Dedifferentiated amniotic fluid mesenchymal stem cell (primary cell): ENCODE results near the gene PSMA5.
"Not testable (repeated sequence)": the region's sequence is repeated elsewhere in the genome, so short reads cannot be mapped to it uniquely, and the experiment has no call there.

Experiments used
- DNase-seq: peaks from one replicate; pipeline ENCODE4 v3.0.0-alpha.2; 2016; ENCODE audit errors: extremely low spot score

Gene PSMA5

GRCh38 chr1:109426281-109427170 lies at the start of gene PSMA5:
Gene PSMA5 (minus strand): TSS chr1:109426448. CDS start chr1:109426330, 118 bp downstream.
- peak; percentile 99 for DNase-seq

DNA sequence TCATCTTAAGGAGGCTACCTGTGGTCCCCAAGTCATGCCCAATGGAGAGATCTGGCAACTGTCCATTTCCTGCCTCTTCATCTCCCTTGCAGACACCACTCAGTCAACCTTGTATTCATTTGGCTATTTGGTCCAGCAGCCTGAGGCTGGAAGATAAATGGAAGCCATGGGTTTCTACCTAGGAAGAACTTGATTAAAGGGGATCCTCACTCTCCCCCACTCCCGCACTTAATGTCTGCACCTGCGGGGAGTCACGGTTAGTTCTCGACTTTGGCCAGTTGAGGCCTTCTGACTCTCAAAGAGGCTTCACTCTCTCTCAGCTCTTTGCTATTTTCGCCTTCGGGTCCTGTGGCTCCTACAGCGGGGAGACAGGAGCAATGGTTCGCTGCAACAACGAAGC lies 49.0 kb upstream of the PSMA5 start:
- DNase-seq, result no peak

- no peak for DNase-seq
Observed at GRCh38 chr1:109474697-109475096, 48.4 kb upstream of the PSMA5 start.

DNA sequence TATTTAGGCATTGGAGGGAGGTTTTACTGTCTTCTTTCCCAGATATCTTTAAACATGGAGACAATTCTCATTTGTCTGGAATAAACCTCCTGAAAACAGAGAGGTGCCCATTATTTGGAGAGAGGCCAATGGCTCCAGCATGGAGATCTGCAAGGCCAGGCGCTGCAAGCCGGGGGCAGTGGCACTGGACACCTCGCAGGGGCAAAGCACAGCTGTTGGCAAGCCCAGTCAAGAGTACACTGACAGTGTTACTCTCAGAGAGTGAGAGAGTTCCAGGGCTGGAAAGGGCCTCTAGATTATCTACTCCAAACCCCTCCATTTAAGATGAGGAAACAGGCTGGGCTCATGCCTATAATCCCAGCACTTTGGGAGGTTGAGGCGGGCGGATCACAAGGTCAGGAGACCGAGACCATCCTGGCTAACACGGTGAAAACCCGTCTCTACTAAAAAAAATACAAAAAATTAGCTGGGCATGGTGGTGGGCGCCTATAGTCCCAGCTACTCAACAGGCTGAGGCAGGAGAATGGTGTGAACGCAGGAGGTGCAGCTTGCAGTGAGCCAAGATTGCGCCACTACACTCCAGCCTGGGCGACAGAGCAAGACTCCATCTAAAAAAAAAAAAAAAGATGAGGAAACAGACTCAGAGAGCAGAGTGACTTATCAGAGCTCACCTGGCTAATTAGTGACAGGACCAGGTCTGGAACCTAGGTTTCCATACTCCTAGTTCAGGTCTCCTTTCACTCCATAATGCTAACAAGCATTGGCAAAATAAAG lies 47.2 kb upstream of the PSMA5 start:
- not testable (repeated sequence) for DNase-seq

- no peak for DNase-seq
Observed at GRCh38 chr1:109472779-109473178, 46.5 kb upstream of the PSMA5 start.

DNA sequence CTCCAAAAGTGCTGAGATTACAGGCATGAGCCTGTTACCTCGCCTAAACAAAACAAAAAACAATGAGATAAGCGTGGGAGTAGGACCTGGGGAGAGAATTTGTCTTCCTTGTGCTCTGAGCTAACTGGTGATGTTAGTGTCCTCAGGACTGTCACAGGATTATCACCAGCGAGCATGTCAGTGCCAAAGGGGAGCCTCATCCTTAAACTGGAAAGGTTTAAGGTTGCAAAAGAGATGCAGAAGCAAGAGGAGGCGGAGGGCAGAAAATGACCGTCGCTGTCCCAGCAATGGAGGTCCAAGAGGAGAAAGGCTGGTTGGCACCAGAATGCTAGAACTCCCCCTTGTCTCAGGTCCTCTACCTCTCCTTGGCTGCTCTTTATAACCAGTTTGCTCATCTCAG lies 44.0 kb upstream of the PSMA5 start:
- no peak for DNase-seq

DNA sequence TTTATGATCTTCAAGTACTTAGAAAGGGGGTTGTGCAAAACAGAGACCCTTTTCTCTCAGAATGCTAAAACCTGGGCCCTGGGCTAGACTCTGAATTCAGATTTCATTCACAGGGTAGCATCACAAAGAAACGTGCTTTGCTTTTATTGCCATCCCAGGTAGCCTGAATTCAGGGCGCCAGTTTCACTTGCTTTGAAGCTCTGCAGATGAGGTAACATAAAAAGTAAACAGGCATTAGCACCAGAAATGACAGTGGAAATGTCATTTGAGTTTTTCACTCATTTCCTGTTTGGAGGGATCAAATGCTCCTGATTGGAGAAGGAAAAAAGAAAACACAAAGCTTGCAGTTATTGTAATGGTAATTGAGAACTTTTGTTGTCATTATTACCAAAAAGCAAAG lies 42.7 kb upstream of the PSMA5 start:
- DNase-seq, result no peak

GRCh38 chr1:109468061-109468460 lies 41.8 kb upstream of the PSMA5 start:
- no peak for DNase-seq

- no peak for DNase-seq
Observed at GRCh38 chr1:109467301-109467777, 41.1 kb upstream of the PSMA5 start.

DNA sequence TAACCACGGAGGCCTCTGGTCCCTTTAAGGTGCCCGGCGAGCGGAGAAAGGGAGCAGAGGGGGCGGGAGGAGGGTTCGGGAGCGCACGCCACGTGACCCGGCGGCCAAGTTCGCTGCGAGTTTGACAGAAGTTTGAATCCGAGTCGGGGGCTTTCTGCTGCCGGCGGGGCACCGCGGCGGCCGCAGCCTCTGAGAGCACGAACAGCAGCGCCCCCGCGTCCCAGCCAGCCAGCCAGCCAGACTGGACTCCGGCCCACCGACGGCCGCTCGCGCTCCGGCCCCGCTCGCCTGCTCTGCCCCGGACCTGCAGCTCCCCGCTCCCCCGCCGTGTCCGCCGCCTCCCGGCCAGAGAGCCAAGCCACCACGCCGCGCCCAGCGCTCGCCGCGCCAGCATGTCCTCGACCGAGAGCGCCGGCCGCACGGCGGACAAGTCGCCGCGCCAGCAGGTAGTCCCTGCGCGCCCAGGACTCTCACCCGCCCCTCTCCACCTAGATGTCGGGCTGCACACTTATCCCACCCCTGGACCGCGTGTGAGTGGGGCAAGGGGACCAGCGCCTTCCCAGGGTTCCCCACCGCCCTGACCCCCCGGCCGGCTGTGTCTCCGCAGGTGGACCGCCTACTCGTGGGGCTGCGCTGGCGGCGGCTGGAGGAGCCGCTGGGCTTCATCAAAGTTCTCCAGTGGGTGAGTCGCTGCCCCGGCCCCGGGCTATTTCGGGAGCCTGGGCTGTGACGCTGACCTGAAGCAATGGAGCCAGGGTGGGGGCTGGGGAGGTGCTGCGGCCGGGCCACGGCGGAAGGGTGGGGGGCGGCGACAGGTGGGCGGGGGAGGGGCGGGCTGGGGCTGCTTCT lies 40.4 kb upstream of the PSMA5 start, which contains the start of gene SYPL2:
SYPL2 (plus strand) TSS at position 95 of the 849 bp plus-strand sequence; CDS start at position 393, 298 bp downstream.
- no peak for DNase-seq

- no peak for DNase-seq
Observed at GRCh38 chr1:109466125-109466451, 39.8 kb upstream of the PSMA5 start.

DNA sequence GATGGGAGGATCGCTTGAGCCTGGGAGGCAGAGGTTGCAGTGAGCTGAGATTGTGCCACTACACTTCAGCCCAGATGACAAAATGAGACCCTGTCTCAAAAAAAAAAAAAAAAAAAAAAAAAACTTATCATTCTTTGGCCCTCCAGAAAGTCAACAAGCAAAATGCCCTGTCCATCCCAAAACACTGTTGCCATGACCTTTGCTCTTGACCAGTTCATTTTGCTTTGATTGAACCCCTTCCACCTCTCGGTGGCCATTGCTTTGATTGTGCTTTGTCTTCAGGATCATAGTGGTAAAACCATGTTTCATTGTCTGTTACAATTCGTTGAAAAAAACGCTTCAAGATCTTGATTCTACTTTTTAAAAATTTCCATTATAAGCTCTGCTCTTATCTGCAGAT lies 31.6 kb upstream of the PSMA5 start:
- DNase-seq, result no peak

GRCh38 chr1:109454497-109455133 lies 28.4 kb upstream of the PSMA5 start:
- DNase-seq, result no peak

- no peak for DNase-seq
Observed at GRCh38 chr1:109447524-109447923, 21.3 kb upstream of the PSMA5 start.

GRCh38 chr1:109445949-109446695 lies 19.9 kb upstream of the PSMA5 start:
- DNase-seq, result not testable (repeated sequence)

DNA sequence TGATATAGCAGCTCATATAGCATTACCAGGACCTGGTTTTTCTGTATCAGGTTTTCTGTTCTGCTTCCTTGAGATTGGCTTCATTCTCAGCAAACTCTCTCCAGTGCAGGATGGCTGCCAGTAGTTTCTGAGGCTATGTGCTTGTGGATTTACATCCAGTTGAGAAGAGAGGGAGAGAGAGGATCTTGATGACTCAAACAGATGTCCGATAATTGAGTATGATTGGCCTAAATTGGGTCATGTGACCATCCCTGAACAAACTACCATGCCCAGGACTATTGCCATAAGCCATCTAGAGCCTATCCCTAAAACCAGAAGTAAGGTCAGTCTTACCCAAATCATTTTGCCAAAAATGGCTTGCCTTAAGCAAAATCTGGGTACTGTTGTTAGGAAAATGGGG lies 18.1 kb upstream of the PSMA5 start:
- DNase-seq, result no peak

DNA sequence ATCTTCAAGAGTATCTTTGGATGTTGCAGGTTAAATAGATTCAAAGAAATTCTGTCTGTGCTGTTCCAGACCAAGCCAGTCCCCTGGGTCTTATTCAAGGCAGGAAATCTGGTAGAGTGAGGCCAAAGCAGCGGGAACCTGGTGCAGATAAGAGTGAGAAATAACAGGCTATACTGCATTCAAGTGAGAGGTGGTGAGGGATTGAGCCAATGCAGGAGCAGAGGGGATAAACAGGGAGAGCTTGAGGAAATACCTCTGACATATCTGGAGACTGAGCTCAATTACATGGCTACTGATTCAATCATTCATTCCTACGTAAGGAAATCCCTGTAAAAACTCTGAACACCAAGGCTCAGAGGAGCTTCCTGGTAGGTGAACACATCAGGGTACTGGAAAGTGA lies 17.2 kb upstream of the PSMA5 start:
- DNase-seq, result no peak

DNA sequence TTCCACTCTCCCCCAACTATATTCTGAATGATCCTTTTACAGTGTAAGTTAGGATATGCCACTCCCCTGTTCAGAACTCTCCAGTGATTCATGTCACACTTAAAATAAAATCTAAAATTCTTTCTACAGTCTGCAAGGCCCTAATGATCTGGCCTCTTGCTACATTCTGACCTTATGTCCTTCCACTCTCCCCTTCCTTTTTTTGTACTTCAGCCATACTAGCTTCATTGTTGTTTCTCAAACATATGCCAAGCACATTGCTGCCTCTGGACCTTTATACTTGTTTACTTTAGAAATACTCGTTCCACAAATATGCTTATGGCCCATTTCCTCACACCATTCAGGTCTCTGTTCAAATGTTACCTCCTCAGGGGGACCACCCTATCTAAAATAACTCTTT lies 14.8 kb upstream of the PSMA5 start:
- DNase-seq, result no peak

- DNase-seq, result peak; percentile 48
Observed at GRCh38 chr1:109438798-109439297, 12.6 kb upstream of the PSMA5 start.

- DNase-seq, result no peak
Observed at GRCh38 chr1:109434484-109434883, 8.2 kb upstream of the PSMA5 start.
